Prostate gland (tissue), 2 donors: ENCODE measurements around the gene TSC22D1.

Source experiments
- POLR2AphosphoS5 ChIP-seq: sonication (generic); formaldehyde crosslinking; IDR thresholded peaks from one replicate; pipeline ENCODE4 v1.6.1; 2017; ENCODE audit warnings: antibody characterized with exemption
- TF ChIP-seq, protein P1 (sequence below), 4 experiments: fragments of 200-600 bp in 2 of 4; fragments of 450-650 bp in 2 of 4; sonication (generic) in 2 of 4; IDR thresholded peaks; 1 replicate in 3 of 4; 2 replicates in 1 of 4; pipeline ENCODE4 v1.5.1; 2016 to 2019; ENCODE audit warnings: antibody characterized with exemption in 4 of 4, mild to moderate bottlenecking in 2 of 4, moderate library complexity in 2 of 4

DNA sequence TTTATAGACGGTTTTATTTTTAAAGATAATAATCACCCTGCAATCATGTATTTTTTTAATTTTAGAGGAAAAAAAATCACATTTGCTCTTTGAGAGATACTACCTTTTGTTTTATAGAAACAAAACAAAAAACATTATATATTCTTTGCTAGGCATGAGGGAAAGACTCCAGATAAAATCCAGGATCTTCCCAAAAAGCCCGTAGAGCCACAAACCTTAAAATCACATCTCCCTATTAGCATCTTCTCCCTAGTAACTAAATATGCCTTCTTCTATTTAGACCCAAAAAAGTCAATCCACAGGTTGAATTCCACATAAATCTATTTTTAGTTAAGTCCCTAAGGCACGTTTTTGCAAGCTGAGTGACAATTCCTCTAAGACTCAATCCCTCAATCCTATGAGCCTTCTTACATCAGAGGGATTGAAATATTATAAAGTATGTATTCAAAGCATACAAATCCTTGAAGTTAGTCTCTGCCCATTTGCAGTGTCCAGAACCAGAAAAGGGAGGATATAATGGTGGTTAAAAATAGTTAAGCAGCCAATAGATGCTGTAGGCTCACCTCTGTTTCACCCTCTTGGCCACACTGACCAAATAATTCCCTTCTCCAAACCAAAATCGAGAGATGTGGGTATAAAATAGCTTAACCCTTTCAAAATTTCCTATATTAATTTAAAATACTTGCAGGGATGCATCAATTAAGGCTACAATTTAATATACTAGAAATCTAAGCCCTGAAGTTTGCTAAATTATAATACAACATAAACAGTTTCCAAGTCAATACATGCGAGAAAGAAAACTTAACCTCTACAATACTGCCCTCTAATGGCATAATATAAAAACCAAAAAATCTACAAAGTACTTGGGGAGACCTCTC is 138.5 kb downstream of the TSC22D1 start:
- TF ChIP-seq, protein P1, sequence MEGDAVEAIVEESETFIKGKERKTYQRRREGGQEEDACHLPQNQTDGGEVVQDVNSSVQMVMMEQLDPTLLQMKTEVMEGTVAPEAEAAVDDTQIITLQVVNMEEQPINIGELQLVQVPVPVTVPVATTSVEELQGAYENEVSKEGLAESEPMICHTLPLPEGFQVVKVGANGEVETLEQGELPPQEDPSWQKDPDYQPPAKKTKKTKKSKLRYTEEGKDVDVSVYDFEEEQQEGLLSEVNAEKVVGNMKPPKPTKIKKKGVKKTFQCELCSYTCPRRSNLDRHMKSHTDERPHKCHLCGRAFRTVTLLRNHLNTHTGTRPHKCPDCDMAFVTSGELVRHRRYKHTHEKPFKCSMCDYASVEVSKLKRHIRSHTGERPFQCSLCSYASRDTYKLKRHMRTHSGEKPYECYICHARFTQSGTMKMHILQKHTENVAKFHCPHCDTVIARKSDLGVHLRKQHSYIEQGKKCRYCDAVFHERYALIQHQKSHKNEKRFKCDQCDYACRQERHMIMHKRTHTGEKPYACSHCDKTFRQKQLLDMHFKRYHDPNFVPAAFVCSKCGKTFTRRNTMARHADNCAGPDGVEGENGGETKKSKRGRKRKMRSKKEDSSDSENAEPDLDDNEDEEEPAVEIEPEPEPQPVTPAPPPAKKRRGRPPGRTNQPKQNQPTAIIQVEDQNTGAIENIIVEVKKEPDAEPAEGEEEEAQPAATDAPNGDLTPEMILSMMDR (IDR thresholded peaks at IDR 0.05): peak; percentile 58 to 83 (median 72)
- peak; percentile 11 for TF ChIP-seq POLR2AphosphoS5
